HG02884 (cell line): Measurements from ENCODE around the gene BCKDHA.
"Not testable (repeated sequence)": the region's sequence is repeated elsewhere in the genome, so short reads cannot be mapped to it uniquely, and the experiment has no call there.

Experiments used
- ATAC-seq: cut with Tn5 transposase; IDR thresholded peaks from one replicate; pipeline ENCODE4 v1.9.1; 2021; ENCODE audit warnings: mild to moderate bottlenecking, moderate library complexity; ENCODE audit not compliant: unreplicated experiment

The BCKDHA gene

DNA sequence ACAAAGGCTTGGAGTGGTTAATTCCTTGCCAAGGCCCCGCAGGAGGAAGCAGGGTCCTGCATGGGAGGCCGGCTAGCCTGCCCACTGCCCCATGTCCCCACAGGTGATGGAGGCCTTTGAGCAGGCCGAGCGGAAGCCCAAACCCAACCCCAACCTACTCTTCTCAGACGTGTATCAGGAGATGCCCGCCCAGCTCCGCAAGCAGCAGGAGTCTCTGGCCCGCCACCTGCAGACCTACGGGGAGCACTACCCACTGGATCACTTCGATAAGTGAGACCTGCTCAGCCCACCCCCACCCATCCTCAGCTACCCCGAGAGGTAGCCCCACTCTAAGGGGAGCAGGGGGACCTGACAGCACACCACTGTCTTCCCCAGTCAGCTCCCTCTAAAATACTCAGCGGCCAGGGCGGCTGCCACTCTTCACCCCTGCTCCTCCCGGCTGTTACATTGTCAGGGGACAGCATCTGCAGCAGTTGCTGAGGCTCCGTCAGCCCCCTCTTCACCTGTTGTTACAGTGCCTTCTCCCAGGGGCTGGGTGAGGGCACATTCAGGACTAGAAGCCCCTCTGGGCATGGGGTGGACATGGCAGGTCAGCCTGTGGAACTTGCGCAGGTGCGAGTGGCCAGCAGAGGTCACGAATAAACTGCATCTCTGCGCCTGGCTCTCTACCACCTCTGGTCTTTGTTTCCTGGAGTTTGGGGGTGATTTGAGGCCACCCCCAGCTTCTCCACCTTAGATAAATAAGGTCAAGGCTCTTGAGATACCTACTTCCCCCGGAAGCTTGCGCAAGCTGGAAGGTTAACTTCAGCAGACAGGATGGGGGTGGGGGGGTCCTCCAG, 26.9 kb downstream of the BCKDHA start:
- ATAC-seq, result no peak

- no peak for ATAC-seq
These were observed 27.8 kb downstream of the BCKDHA start for GRCh38 chr19:41425174-41426115.

GRCh38 chr19:41426116-41426841, 28.7 kb downstream of the BCKDHA start:
- ATAC-seq, result no peak

DNA sequence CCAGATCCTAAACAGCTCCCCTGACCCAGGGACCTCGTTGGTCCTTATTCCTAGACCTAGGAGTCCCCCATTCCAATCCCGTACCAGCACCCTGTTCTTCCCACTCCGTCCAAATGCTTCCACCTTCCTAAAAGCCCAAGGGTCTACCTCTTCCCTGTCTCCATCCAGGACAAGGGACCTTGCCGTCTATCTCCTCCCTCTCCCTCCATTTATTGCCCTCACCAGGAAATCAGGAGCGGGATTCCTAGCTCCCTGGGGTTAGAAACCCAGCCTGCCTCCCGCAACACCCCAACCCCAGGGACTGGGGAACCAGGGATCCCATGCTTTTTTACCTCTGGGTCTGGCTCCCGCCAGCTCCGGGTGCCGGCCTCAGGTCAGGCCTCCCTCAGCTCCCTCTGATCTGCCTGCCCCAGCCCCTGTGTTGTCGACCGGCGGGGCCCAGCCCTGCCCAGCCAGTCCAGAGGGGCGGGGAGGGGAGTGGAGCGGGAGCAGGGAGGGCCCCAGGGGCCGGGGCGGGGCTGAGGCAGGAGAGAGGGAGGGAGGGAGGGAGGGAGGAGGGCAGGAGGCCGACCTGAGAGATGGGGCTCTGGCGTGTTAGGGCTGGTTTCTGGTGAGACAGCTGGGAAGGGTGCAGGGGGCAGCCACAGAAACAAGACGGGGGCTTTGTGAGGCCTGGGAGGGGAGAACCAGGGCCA, 29.5 kb downstream of the BCKDHA start, which contains the start of gene B3GNT8:
B3GNT8 (minus strand) TSS at position 423 of the 695 bp plus-strand sequence. CDS start 596 bp downstream, outside the sequence.
- no peak for ATAC-seq

DNA sequence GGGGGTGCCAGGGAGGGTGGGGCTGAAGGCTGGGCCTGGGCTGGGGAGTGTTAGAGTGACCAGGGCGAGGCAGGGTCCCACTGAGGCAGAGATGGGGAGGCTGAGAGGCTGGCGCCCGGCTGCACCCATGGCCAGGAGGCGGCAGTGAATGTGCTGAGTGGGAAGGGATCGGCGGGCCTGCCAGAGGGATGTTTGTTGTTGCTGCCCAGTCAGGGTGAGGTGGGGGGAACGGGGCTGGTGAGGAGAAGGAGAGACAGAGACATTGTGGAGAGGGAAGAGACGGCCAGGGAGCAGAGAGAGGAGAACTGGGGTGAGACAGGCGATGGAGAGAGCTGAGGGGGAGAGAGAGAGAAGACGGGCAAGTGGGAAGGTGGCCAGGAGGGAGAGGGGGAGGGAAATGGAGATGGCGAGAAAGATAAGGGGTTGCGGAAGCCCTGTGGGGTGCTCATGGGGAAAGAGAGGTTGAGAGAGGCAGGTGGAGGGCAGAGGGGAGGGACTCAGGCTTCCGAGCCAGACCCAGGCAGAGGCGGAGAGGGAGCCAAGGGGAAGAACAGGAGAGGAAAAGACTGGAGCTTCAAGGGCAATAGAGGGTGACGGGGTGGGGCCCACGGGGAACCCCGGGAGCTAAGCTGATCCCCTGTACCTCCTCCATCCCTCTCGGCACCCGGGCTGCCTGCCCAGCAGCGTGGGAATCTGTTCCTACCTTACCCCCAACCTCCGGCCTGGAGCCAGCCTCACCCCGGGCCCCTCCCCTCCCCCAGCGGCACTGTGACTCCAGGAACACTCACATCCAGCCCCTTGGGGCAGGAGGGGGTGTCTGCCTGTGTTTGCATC, 30.2 kb downstream of the BCKDHA start:
- no peak for ATAC-seq

DNA sequence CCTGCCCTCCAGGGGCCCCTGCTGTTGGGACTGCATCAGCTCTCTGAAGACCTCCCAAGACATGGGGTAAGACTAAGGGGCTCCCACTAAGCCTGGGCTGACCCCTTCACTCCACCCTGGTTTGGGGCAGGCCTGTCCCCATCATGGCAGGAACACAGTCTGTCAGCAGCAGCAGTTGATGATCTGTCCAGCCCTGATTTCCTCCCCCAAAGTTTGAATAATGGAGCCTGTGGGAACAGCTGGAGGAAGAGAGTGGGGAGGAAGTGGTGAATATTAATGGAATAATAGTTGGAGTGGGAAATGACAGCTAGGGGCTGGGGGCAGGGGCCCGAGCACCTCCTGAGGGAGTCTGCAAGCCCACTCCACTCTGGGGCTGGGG, 30.9 kb downstream of the BCKDHA start:
- ATAC-seq, result no peak

DNA sequence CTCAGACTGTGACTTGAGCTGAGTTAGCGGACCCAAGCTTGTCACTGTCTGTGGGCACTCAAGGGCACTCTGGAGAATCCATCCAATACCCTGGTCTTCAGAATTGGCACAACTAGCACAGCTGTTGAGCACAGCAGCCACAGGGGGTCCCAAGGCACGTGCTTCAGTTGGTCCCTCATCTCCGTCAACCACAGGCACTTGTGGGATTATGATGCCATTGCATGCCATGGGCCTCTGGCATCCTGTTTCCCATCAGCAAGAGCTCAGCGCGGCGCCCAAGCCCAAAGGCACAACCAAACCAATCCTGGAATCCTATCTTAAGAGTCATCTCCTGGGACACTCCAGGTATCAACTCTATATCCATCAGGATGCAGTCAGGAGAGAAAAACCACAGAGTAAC, 33.3 kb downstream of the BCKDHA start:
- ATAC-seq, result no peak

DNA sequence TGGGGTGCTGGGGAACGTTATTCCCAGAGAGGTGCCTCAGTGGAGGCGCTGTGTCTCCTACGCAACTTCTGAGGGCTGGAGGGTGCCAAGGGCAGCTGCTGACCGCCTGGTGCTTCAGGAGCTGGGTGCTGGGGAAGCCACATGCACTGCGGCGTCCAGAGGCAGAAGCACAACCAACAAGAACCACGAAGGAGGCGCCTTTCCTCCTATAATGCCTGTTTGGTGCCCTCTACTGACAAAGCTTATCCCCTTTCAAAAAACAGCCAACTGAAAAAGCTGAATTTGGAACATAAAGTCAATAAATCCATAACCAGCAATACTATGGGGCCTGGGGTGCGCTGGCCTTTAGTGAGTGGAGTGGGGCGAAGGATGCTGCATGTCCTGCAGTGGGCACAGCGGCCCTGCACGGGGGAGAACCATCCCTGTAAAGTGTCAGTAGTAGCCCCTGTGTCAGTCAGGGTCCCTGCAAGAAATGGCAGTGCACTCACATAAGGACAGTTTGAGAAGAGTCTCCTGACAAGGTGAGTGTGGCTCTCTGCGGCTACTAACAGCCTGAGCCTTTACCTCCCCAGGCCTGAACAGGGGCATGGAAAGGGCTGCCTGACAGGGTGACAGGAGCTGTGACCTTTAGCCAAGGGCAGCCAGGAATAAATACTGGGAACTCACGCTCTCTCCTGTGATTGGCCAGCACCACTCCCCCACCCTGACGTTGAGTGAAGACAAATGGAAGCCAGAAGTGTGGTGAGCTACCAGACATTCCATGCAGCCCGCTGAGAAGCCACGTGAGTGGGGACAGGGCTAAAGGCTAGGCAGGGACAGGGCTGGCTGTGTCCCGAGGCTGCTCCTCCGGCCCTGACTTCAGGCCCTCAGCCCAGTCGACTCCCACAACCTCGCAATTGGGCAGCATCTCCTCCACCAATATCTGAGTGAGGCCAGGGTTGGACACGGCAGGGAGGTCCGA, 34.1 kb downstream of the BCKDHA start:
- ATAC-seq, result no peak

- ATAC-seq, result no peak
These were observed 35.6 kb downstream of the BCKDHA start for GRCh38 chr19:41433171-41433570.

DNA sequence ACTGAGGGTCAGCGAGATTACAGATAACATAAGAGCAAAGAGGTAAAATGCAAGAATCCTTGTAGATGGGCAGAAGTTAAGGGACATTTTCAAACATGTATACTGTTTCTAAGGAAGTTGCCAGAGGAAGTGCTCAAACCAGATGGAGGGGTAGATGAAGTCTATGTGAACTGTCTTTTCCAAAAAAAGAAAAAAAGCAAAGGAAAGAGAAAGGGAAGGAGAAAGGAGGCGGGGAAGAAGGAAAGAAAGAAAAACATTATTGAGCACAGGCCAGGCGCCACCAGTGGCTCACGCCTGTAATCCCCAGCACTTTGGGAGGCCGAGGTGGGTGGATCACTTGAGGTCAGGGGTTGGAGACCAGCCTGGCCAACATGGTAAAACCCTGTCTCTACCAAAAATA, 36.8 kb downstream of the BCKDHA start:
- ATAC-seq, result no peak

DNA sequence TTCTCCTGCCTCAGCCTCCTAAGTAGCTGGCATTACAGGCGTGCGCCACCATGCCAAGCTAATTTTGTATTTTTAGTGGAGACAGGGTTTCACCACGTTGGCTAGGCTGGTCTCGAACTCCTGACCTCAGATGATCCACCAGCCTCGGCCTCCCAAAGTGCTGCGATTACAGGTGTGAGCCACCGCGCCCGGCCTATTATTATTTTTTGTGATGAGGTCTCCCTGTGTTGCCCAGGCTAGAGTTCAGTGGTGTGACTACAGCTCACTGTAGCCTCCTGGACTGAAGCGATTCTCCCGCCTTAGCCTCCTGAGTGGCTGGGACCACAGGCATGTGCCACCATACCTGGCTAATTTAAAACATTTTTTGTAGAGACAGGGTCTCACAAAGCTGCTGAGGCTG, 37.8 kb downstream of the BCKDHA start:
- ATAC-seq, result not testable (repeated sequence)

DNA sequence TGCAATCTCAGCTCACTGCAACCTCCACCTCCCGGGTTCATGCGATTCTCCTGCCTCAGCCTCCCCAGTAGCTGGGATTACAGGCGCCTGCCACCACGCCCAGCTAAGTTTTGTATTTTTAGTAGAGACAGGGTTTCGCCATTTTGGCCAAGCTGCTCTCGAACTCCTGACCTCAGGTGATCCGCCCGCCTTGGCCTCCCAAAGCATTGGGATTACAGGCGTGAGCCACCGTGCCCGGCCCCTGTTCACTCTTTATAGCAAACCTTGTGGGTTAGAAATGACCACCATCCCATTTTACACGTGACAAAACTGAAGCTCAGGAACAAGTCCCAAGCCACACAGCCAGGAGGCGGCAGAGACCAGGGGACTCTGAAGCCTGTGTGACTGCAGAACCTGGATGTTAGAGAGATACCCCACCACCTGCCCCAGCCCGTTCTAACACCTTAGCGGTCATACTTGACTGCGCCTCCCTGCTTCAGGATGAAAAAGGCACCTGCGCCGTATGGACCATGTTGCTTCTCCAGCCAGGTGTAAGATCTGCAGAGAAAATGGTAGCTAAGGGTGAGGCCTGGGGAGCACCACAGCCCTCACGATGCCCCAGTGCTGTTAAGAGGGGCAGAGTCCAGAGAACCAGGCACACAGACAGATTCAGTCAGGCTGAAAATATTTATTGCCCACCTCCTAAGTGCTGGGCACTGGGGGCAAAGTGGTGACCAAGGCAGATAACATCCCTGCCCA, 38.5 kb downstream of the BCKDHA start:
- no peak for ATAC-seq

DNA sequence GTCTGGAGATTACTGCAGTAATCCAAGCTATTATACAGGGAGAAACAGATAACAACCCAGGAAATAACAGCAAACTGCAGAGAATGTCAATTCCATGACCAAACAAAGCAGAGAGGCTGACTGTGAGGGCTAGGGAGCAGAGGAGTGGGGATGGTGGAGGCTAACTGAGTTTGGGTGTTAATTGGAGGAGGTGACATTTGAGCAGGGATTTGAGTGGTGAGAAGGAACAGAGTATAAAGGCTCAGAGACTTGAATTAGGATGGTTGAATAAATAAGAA, 39.0 kb downstream of the BCKDHA start:
- no peak for ATAC-seq

- ATAC-seq, result no peak
These were observed 40.4 kb downstream of the BCKDHA start for GRCh38 chr19:41437944-41438574.

- peak; percentile 86 for ATAC-seq
These were observed 42.0 kb downstream of the BCKDHA start, which contains the start of gene DMAC2 for GRCh38 chr19:41439441-41440222. TSS of gene DMAC2 (minus strand) at chr19:41439912. CDS start at chr19:41439899, 13 bp downstream.

- ATAC-seq, result no peak
These were observed 43.8 kb downstream of the BCKDHA start for GRCh38 chr19:41441321-41441945.
